ENCODE data around the gene IGF2BP3.

Gene IGF2BP3

DNA sequence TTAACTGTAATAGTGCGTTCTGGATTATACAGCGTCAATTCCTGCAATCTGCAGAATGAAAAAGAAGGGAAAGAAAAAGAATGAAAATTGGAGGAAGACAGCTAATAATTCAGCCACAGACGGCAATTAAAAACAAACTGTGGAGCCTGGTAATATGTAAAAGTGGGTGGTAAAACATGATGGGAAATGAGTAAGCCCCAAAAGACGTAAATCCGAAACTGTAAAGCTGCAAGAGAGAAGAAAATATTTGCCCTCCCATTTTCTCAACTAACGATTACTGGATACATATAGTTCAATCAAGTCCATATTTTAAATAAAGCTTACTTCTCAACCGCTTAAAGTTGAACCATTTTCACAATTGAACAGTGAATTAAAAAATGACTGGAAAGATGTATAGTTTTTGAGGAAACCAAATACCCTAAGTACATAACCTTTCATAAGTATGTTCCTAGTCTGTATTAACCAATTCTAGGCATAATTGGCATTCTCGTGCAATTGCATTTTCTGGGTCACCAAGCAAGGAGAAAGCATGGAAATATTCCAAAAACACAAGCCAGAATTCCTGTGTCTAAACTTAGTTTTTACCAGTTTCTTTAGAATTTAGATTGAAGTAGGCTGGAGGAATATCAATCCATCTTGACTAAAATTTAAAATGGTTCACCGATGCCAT is 126.3 kb downstream of the IGF2BP3 start:
- Histone ChIP-seq H3K14ac (ENCODE audit: low read length in 2 of 2) (no peak overlapping the region), H2AFZ (ENCODE audit: low read depth, low read length) (no peak overlapping the region), H4K8ac (ENCODE audit: low read length) (no peak overlapping the region), H3K4me3 (ENCODE audit: insufficient read depth in 1 of 2, low read depth in 1 of 2, low read length in 2 of 2) (no peak overlapping the region), H4K91ac (ENCODE audit: low read length) (no peak overlapping the region), H2BK5ac (ENCODE audit: low read depth, low read length, poor library complexity, severe bottlenecking) (no peak overlapping the region), H3K23ac (ENCODE audit: low read length in 2 of 2) (no peak overlapping the region), H3K79me1 (replicated peaks; ENCODE audit: low read length, poor library complexity, severe bottlenecking) (peaks cover 20% of the 10 kb centered on the region), H3K9me3 (ENCODE audit: control insufficient read depth, low read length) (no peaks in the 10 kb centered on the region), H2BK120ac (ENCODE audit: low read depth, low read length) (no peak overlapping the region), H3K4me1 (ENCODE audit: control insufficient read depth, insufficient read depth, low read depth, low read length) (peaks cover 5% of the 10 kb centered on the region), H2AK5ac (ENCODE audit: low read length, severe bottlenecking) (no peak overlapping the region), H3K18ac (ENCODE audit: low read depth in 1 of 2, low read length in 2 of 2) (no peak overlapping the region), H3K27ac (ENCODE audit: low read length, poor library complexity, severe bottlenecking) (no peak overlapping the region), H3K27me3 (ENCODE audit: control insufficient read depth in 1 of 2, insufficient read depth in 1 of 2, low read length in 2 of 2) (no peaks in the 10 kb centered on the region), H2BK15ac (ENCODE audit: low read depth, poor library complexity, severe bottlenecking) (no peak overlapping the region), H3K9ac (ENCODE audit: low read length) (no peak overlapping the region), H3K4ac (ENCODE audit: low read depth in 1 of 2, low read length in 2 of 2) (no peak overlapping the region), H3K4me2 (ENCODE audit: low read length, poor library complexity, severe bottlenecking) (no peak overlapping the region), H2BK12ac (ENCODE audit: low read length in 2 of 2) (no peak overlapping the region), H3K36me3 (ENCODE audit: control insufficient read depth in 1 of 2, insufficient read depth in 2 of 2, low read depth in 1 of 2, low read length in 2 of 2) (peaks cover 0 to 5% of the 10 kb centered on the region in 2 experiments)
- no peak for DNase-seq
- 83% methylated on average over 5 of the region's 9 CpGs for WGBS

DNA sequence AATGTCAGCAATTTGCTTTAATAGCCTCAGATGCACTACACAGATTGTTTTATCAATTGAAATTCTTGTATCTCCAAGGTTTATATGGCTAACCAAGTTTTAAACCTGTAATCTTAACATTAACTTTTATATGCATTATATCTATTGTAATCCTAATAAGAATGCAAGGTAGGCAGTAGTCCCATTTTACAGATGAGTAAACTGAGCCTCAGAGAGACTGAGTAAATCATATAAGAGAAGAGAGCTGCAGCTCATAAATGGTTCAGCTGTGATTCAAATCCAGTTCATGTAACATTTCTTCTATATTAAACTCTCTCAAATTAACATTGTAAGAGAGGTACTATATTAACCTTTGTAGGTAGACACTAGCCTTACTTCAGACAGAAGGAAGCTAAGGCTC is 127.2 kb downstream of the IGF2BP3 start:
- Histone ChIP-seq H2AK5ac (ENCODE audit: low read length, severe bottlenecking) (no peak overlapping the region), H3K4ac (ENCODE audit: low read depth in 1 of 2, low read length in 2 of 2) (no peak overlapping the region), H3K79me1 (replicated peaks; ENCODE audit: low read length, poor library complexity, severe bottlenecking) (peaks cover 19% of the 10 kb centered on the region), H3K4me2 (ENCODE audit: low read length, poor library complexity, severe bottlenecking) (no peak overlapping the region), H3K9me3 (ENCODE audit: control insufficient read depth, low read length) (no peaks in the 10 kb centered on the region), H3K4me3 (ENCODE audit: insufficient read depth in 1 of 2, low read depth in 1 of 2, low read length in 2 of 2) (no peak overlapping the region), H3K18ac (ENCODE audit: low read depth in 1 of 2, low read length in 2 of 2) (no peak overlapping the region), H2BK120ac (ENCODE audit: low read depth, low read length) (no peak overlapping the region), H3K27me3 (ENCODE audit: control insufficient read depth in 1 of 2, insufficient read depth in 1 of 2, low read length in 2 of 2) (no peaks in the 10 kb centered on the region), H2AFZ (ENCODE audit: low read depth, low read length) (no peak overlapping the region), H4K8ac (ENCODE audit: low read length) (no peak overlapping the region), H4K91ac (ENCODE audit: low read length) (no peak overlapping the region), H3K4me1 (ENCODE audit: control insufficient read depth, insufficient read depth, low read depth, low read length) (peaks cover 5% of the 10 kb centered on the region), H3K14ac (ENCODE audit: low read length in 2 of 2) (no peak overlapping the region), H2BK5ac (ENCODE audit: low read depth, low read length, poor library complexity, severe bottlenecking) (no peak overlapping the region), H3K23ac (ENCODE audit: low read length in 2 of 2) (no peak overlapping the region), H2BK15ac (ENCODE audit: low read depth, poor library complexity, severe bottlenecking) (no peak overlapping the region), H3K9ac (ENCODE audit: low read length) (no peak overlapping the region), H3K36me3 (ENCODE audit: control insufficient read depth in 1 of 2, insufficient read depth in 2 of 2, low read depth in 1 of 2, low read length in 2 of 2) (peaks cover 2 to 5% of the 10 kb centered on the region in 2 experiments), H2BK12ac (ENCODE audit: low read length in 2 of 2) (no peak overlapping the region), H3K27ac (ENCODE audit: low read length, poor library complexity, severe bottlenecking) (no peak overlapping the region)
- no peak for DNase-seq

DNA sequence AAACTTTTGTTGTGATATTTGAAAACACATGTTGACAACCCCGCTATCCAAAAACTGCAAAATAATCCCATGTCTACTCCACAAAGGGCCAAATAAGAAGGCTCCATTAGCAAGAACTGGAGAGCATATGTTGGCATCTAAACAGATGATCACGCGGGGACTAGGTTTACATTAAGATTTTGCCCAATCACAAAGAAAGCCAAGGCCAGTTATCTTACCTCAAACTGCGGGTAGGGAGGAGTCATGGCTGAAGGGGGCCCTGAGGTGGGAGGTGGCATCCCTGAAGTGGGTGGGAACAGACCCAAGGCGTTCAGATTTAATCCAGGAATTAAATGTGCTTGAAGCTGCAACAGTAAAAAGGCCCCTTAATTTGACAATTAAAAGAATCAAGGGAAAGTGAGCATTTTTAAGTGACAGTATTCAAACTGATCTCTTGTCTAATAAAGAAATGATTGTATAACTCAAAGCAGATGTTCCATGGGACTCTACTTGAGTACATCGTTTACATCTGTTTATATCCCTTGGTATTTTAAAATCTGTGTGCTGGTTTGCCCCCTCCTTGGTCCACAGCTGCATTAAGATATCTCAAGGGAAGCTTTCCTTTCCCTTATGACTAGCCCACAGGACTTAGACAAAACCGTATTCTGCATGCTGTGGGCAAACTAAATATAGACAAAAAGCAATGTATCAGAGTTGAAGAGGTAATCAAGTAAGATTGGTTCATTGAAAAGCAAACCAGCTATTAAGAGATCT is 128.3 kb downstream of the IGF2BP3 start:
- H2BK5ac ChIP-seq (ENCODE audit: low read depth, low read length, poor library complexity, severe bottlenecking) = no peak overlapping the region
- peaks cover 11% of the 10 kb centered on the region in 2 experiments for H3K36me3 ChIP-seq (ENCODE audit: control insufficient read depth in 1 of 2, insufficient read depth in 2 of 2, low read depth in 1 of 2, low read length in 2 of 2)
- no peak overlapping the region for H2BK12ac ChIP-seq (ENCODE audit: low read length in 2 of 2)
- peaks cover 8% of the 10 kb centered on the region for H3K9me3 ChIP-seq (ENCODE audit: control insufficient read depth, low read length)
- H4K8ac ChIP-seq (ENCODE audit: low read length) = no peak overlapping the region
- no peak overlapping the region for H3K23ac ChIP-seq (ENCODE audit: low read length in 2 of 2)
- no peak overlapping the region for H2BK120ac ChIP-seq (ENCODE audit: low read depth, low read length)
- no peak overlapping the region for H3K4me2 ChIP-seq (ENCODE audit: low read length, poor library complexity, severe bottlenecking)
- no peak overlapping the region for H4K91ac ChIP-seq (ENCODE audit: low read length)
- no peak overlapping the region for H2AK5ac ChIP-seq (ENCODE audit: low read length, severe bottlenecking)
- H3K14ac ChIP-seq (ENCODE audit: low read length in 2 of 2) = no peak overlapping the region
- no peaks in the 10 kb centered on the region for H3K27me3 ChIP-seq (ENCODE audit: control insufficient read depth in 1 of 2, insufficient read depth in 1 of 2, low read length in 2 of 2)
- H2BK15ac ChIP-seq (ENCODE audit: low read depth, poor library complexity, severe bottlenecking) = no peak overlapping the region
- H3K9ac ChIP-seq (ENCODE audit: low read length) = no peak overlapping the region
- WGBS = 95% methylated on average over 5 of the region's 7 CpGs
- no peak overlapping the region for H3K27ac ChIP-seq (ENCODE audit: low read length, poor library complexity, severe bottlenecking)
- H3K4ac ChIP-seq (ENCODE audit: low read depth in 1 of 2, low read length in 2 of 2) = no peak overlapping the region
- no peak overlapping the region for H2AFZ ChIP-seq (ENCODE audit: low read depth, low read length)
- H3K4me1 ChIP-seq (ENCODE audit: control insufficient read depth, insufficient read depth, low read depth, low read length) = peaks cover 3% of the 10 kb centered on the region
- peaks cover 24% of the 10 kb centered on the region for H3K79me1 ChIP-seq (replicated peaks; ENCODE audit: low read length, poor library complexity, severe bottlenecking)
- no peak overlapping the region for H3K18ac ChIP-seq (ENCODE audit: low read depth in 1 of 2, low read length in 2 of 2)
- no peak for DNase-seq
- no peak overlapping the region for H3K4me3 ChIP-seq (ENCODE audit: insufficient read depth in 1 of 2, low read depth in 1 of 2, low read length in 2 of 2)

DNA sequence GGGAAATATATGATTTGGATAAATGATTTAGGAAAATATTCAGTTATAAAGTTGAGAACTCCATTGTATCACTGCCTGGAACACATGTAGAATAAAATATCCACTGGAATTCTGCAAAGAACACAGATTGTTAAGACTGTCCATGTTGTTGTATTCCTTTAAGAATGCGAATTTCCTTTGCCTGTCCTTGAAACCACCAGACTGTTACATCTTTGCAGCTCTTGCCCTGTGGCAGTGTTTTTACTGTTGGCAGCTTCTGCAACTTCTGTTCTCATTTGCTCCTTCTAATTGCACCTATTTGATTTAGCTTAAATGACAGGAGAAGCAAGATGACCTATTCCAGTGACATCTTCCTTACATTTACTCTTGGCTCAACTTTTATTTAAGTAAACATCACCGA is 131.4 kb downstream of the IGF2BP3 start:
- no peak for DNase-seq
- no peak overlapping the region for H2BK15ac ChIP-seq (ENCODE audit: low read depth, poor library complexity, severe bottlenecking)
- no peak overlapping the region for H3K23ac ChIP-seq (ENCODE audit: low read length in 2 of 2)
- no peak overlapping the region for H2BK120ac ChIP-seq (ENCODE audit: low read depth, low read length)
- H3K4me2 ChIP-seq (ENCODE audit: low read length, poor library complexity, severe bottlenecking) = no peak overlapping the region
- H2BK12ac ChIP-seq (ENCODE audit: low read length in 2 of 2) = no peak overlapping the region
- H3K4ac ChIP-seq (ENCODE audit: low read depth in 1 of 2, low read length in 2 of 2) = no peak overlapping the region
- no peak overlapping the region for H3K4me3 ChIP-seq (ENCODE audit: insufficient read depth in 1 of 2, low read depth in 1 of 2, low read length in 2 of 2)
- whole genome bisulfite sequencing = 100% methylated on average over 1 of the region's 2 CpGs
- H3K27me3 ChIP-seq (ENCODE audit: control insufficient read depth in 1 of 2, insufficient read depth in 1 of 2, low read length in 2 of 2) = no peaks in the 10 kb centered on the region
- peaks cover 8% of the 10 kb centered on the region for H3K9me3 ChIP-seq (ENCODE audit: control insufficient read depth, low read length)
- H3K18ac ChIP-seq (ENCODE audit: low read depth in 1 of 2, low read length in 2 of 2) = no peak overlapping the region
- H3K36me3 ChIP-seq (ENCODE audit: control insufficient read depth in 1 of 2, insufficient read depth in 2 of 2, low read depth in 1 of 2, low read length in 2 of 2) = peaks cover 9 to 11% of the 10 kb centered on the region in 2 experiments
- no peak overlapping the region for H3K9ac ChIP-seq (ENCODE audit: low read length)
- H4K8ac ChIP-seq (ENCODE audit: low read length) = no peak overlapping the region
- H2BK5ac ChIP-seq (ENCODE audit: low read depth, low read length, poor library complexity, severe bottlenecking) = no peak overlapping the region
- peaks cover 10% of the 10 kb centered on the region for H3K4me1 ChIP-seq (ENCODE audit: control insufficient read depth, insufficient read depth, low read depth, low read length)
- no peak overlapping the region for H2AFZ ChIP-seq (ENCODE audit: low read depth, low read length)
- no peak overlapping the region for H3K14ac ChIP-seq (ENCODE audit: low read length in 2 of 2)
- no peak overlapping the region for H4K91ac ChIP-seq (ENCODE audit: low read length)
- H3K79me1 ChIP-seq (replicated peaks; ENCODE audit: low read length, poor library complexity, severe bottlenecking) = peaks cover 19% of the 10 kb centered on the region
- H2AK5ac ChIP-seq (ENCODE audit: low read length, severe bottlenecking) = no peak overlapping the region
- no peak overlapping the region for H3K27ac ChIP-seq (ENCODE audit: low read length, poor library complexity, severe bottlenecking)

All from mesenchymal stem cell (in vitro differentiated cells and primary cell).